Panc1 (cell line): ENCODE results near the gene ARL15. TPM values are rescaled to one million over a fixed set of nuclear protein-coding genes. Genes with fewer than 3 reads are reported as not detected.

Source experiments
- ATAC-seq: fragments of 200-7000 bp; cut with Tn5 transposase; 2 replicates; pipeline ENCODE4 v1.9.1; 2020; ENCODE audit warnings: mild to moderate bottlenecking, moderate library complexity
- BruUV-seq: library from RNA; stranded (reverse); fragments of 400-500 nt; replicated peaks from 2 replicates; lab custom pipeline; 2021; lab: Mats Ljungman, UMichigan
- CTCF ChIA-PET: fragments of 300-600 bp; sonication (Branson Sonifier 250); formaldehyde crosslinking; loops from one replicate; lab custom pipeline; 2022; ENCODE audit warnings: antibody characterized with exemption; lab: Charles Lee
- POLR2A ChIA-PET: fragments of 300-600 bp; sonication (Branson Sonifier 250); formaldehyde crosslinking; loops from one replicate; lab custom pipeline; 2022; ENCODE audit warnings: antibody characterized with exemption; lab: Charles Lee
- DNase-seq: peaks from one replicate; pipeline ENCODE4 v3.0.0-alpha.2; 2010; ENCODE audit warnings: low read depth, low spot score
- H3K27ac ChIP-seq: 2 replicates; pipeline ENCODE4 v1.5.1; 2011; ENCODE audit warnings: mild to moderate bottlenecking, low read length, inconsistent platforms
- H3K27me3 ChIP-seq: fragments of 200-500 bp; sonication (Bioruptor generic); 2 replicates; pipeline ENCODE4 v1.6.0; 2014; ENCODE audit warnings: low read length, inconsistent platforms; ENCODE audit not compliant: control insufficient read depth, insufficient read depth
- H3K36me3 ChIP-seq: fragments of 200-500 bp; sonication (Bioruptor generic); 2 replicates; pipeline ENCODE4 v1.5.1; 2014; ENCODE audit warnings: inconsistent platforms, mild to moderate bottlenecking, low read length, moderate library complexity; ENCODE audit not compliant: control insufficient read depth, insufficient read depth
- H3K4me1 ChIP-seq: 2 replicates; pipeline ENCODE4 v1.5.1; 2011; ENCODE audit warnings: inconsistent platforms, mild to moderate bottlenecking, low read length, moderate library complexity; ENCODE audit not compliant: control insufficient read depth, insufficient read depth
- H3K4me3 ChIP-seq, 2 experiments: 2 replicates each; pipeline ENCODE4 v1.5.1; 2011 to 2012; ENCODE audit warnings: low read depth in 2 of 2, low read length in 2 of 2, mild to moderate bottlenecking in 2 of 2, inconsistent platforms in 1 of 2, moderate library complexity in 1 of 2
- H3K9me3 ChIP-seq: fragments of 200-500 bp; sonication (Bioruptor generic); 2 replicates; pipeline ENCODE4 v1.5.1; 2014; ENCODE audit warnings: low read depth, mild to moderate bottlenecking, inconsistent platforms, low read length, moderate library complexity; ENCODE audit not compliant: control insufficient read depth, insufficient read depth
- CTCF ChIP-seq: fragments of 450-650 bp; IDR thresholded peaks from 2 replicates; pipeline ENCODE4 v1.5.1; 2017; ENCODE audit warnings: mild to moderate bottlenecking
- POLR2AphosphoS5 ChIP-seq: IDR thresholded peaks from 2 replicates; pipeline ENCODE4 v1.6.1; 2012; ENCODE audit warnings: mild to moderate bottlenecking, low read depth, low read length, moderate library complexity
- REST ChIP-seq, 2 experiments: IDR thresholded peaks; 2 replicates each; pipeline ENCODE4 v1.6.1; 2011 to 2012; ENCODE audit warnings: low read depth in 2 of 2, control low read depth in 1 of 2, low read length in 1 of 2, mild to moderate bottlenecking in 1 of 2, moderate library complexity in 1 of 2; ENCODE audit not compliant: insufficient read depth in 1 of 2
- SIN3A ChIP-seq: IDR thresholded peaks from 2 replicates; pipeline ENCODE4 v1.6.1; 2012; ENCODE audit warnings: low read depth, mild to moderate bottlenecking, low read length, moderate library complexity, borderline replicate concordance; ENCODE audit not compliant: insufficient read depth
- TCF7L2 ChIP-seq: IDR thresholded peaks from 2 replicates; pipeline ENCODE4 v1.6.1; 2011; ENCODE audit warnings: mild to moderate bottlenecking, low read depth, low read length, inconsistent platforms
- in situ Hi-C: cut with HindIII; loops from 2 replicates; pipeline ENCODE4 v1.10.0; 2016; ENCODE audit warnings: low sequenced_read_pairs, low pct_unique_long_range_greater_than_20kb
- intact Hi-C: fragments of 100-400 bp; cut with micrococcal nuclease; formaldehyde crosslinking; loops from one replicate; pipeline ENCODE4 v1.10.0; 2022; ENCODE audit not compliant: unreplicated experiment
- total RNA-seq: library from RNA; stranded (reverse); gene quantifications from one replicate; pipeline ENCODE4 v1.2.1, GENCODE V29; 2021; ENCODE audit not compliant: unreplicated experiment

The ARL15 gene
- total RNA-seq, 1 experiment from 2014 or later = 16.5 TPM

GRCh38 chr5:54282876-54283275 is 27.5 kb downstream of the ARL15 start:
- Histone ChIP-seq H3K27ac (no peak overlapping the region), H3K27me3 (no peaks in the 10 kb centered on the region), H3K36me3 (no peaks in the 10 kb centered on the region), H3K4me1 (no peaks in the 10 kb centered on the region), H3K4me3 (no peak overlapping the region), H3K9me3 (peaks cover 4% of the 10 kb centered on the region; the same call in 1 of the 2 replicates)
- in situ Hi-C loops = no loop called here
- TF ChIP-seq TCF7L2 = no peak
- CTCF ChIA-PET = no interaction called here
- no peak for DNase-seq
- no TSS peak for BruUV-seq
- ATAC-seq = no peak
- POLR2A ChIA-PET = no interaction called here
- intact Hi-C loops = no loop called here

- Histone ChIP-seq H3K9me3 (peaks cover 4% of the 10 kb centered on the region; the same call in 1 of the 2 replicates), H3K36me3 (no peaks in the 10 kb centered on the region), H3K4me1 (no peaks in the 10 kb centered on the region), H3K4me3 (no peak overlapping the region), H3K27me3 (no peaks in the 10 kb centered on the region), H3K27ac (no peak overlapping the region)
- ChIA-PET CTCF (no interaction called here), POLR2A (no interaction called here)
- in situ Hi-C loops (no loop called here), intact Hi-C loops (no loop called here)
- DNase-seq (no peak), ATAC-seq (no peak)
- TF ChIP-seq SIN3A (no peak), REST (IDR thresholded peaks at IDR 0.05; ENCODE audit: insufficient read depth in 1 of 2, low read depth in 2 of 2, low read length in 1 of 2) (no peak), POLR2AphosphoS5 (no peak), TCF7L2 (no peak), CTCF (no peak)
- no TSS peak for BruUV-seq
Observed at GRCh38 chr5:54281960-54282692, 28.2 kb downstream of the ARL15 start.

- TF ChIP-seq SIN3A = no peak
- TF ChIP-seq REST (IDR thresholded peaks at IDR 0.05; ENCODE audit: insufficient read depth in 1 of 2, low read depth in 2 of 2, low read length in 1 of 2) = no peak
- TF ChIP-seq TCF7L2 = no peak
- no peak for TF ChIP-seq CTCF
- no peak for TF ChIP-seq POLR2AphosphoS5
- no peaks in the 10 kb centered on the region for H3K4me1 ChIP-seq
- CTCF ChIA-PET = interaction anchor here (0.6 kb wide), 1 partner anchor 220 kb away, joined by 4 read pairs; no protein-coding TSS in a partner anchor
- no peak overlapping the region for H3K27ac ChIP-seq
- no TSS peak for BruUV-seq
- intact Hi-C loops = no loop called here
- H3K36me3 ChIP-seq = no peaks in the 10 kb centered on the region
- DNase-seq (no peak), ATAC-seq (no peak)
- H3K27me3 ChIP-seq = no peaks in the 10 kb centered on the region
- H3K9me3 ChIP-seq = no peaks in the 10 kb centered on the region; the same call in 1 of the 2 replicates
- POLR2A ChIA-PET = interaction anchor here (0.6 kb wide), 2 partner anchors 34 to 391 kb away, joined by 3 read pairs; no protein-coding TSS in a partner anchor
- H3K4me3 ChIP-seq = no peak overlapping the region
- in situ Hi-C loops = no loop called here
Observed at GRCh38 chr5:54279960-54280359, 30.4 kb downstream of the ARL15 start.
